ENCODE data around the gene KLHL29. TPM values are rescaled to one million over a fixed set of nuclear protein-coding genes. Genes with fewer than 3 reads are reported as not detected.

Gene KLHL29
- total RNA-seq, 1 donor from 2014 or later, result 16.3 TPM

- intact Hi-C loops (cut with DNase I), result no loop called here
- no peaks in the 10 kb centered on the region for H3K27me3 ChIP-seq
- peaks cover 20 to 54% of the 10 kb centered on the region in 2 donors for H3K36me3 ChIP-seq
- no peak overlapping the region for H3K27ac ChIP-seq
- TF ChIP-seq CTCF (IDR thresholded peaks at IDR 0.05), result no peak
- no peak for DNase-seq (ENCODE audit: low spot score in 2 of 2)
- H3K4me1 ChIP-seq, result no peaks in the 10 kb centered on the region
- no peak overlapping the region for H3K4me3 ChIP-seq
- H3K9me3 ChIP-seq, result no peaks in the 10 kb centered on the region
These were observed 322.1 kb downstream of the KLHL29 start for GRCh38 chr2:23707096-23707495.

- Histone ChIP-seq H3K4me3 (no peak overlapping the region), H3K4me1 (no peaks in the 10 kb centered on the region), H3K27me3 (no peaks in the 10 kb centered on the region), H3K9me3 (no peaks in the 10 kb centered on the region), H3K36me3 (peaks cover 16 to 44% of the 10 kb centered on the region in 2 donors), H3K27ac (no peak overlapping the region)
- TF ChIP-seq CTCF (IDR thresholded peaks at IDR 0.05), result no peak
- intact Hi-C loops (cut with DNase I), result no loop called here
- DNase-seq (ENCODE audit: low spot score in 2 of 2), result no peak
These were observed 323.8 kb downstream of the KLHL29 start for GRCh38 chr2:23708771-23709170.

- intact Hi-C loops (cut with DNase I), result no loop called here
- Histone ChIP-seq H3K27me3 (no peaks in the 10 kb centered on the region), H3K9me3 (no peaks in the 10 kb centered on the region), H3K4me1 (no peaks in the 10 kb centered on the region), H3K36me3 (peaks cover 16 to 39% of the 10 kb centered on the region in 2 donors), H3K4me3 (no peak overlapping the region), H3K27ac (no peak overlapping the region)
- no peak for TF ChIP-seq CTCF (IDR thresholded peaks at IDR 0.05)
- no peak for DNase-seq (ENCODE audit: low spot score in 2 of 2)
These were observed 324.3 kb downstream of the KLHL29 start for GRCh38 chr2:23709311-23709710.

GRCh38 chr2:23711979-23712755, 327.2 kb downstream of the KLHL29 start:
- no peaks in the 10 kb centered on the region for H3K4me1 ChIP-seq
- TF ChIP-seq CTCF (IDR thresholded peaks at IDR 0.05), result no peak
- H3K27me3 ChIP-seq, result no peaks in the 10 kb centered on the region
- intact Hi-C loops (cut with DNase I), result no loop called here
- no peak overlapping the region for H3K4me3 ChIP-seq
- H3K36me3 ChIP-seq, result peaks cover 11 to 18% of the 10 kb centered on the region in 2 donors
- no peak overlapping the region for H3K27ac ChIP-seq
- no peak for DNase-seq (ENCODE audit: low spot score in 2 of 2)
- no peaks in the 10 kb centered on the region for H3K9me3 ChIP-seq

- no peak overlapping the region for H3K4me3 ChIP-seq
- no peaks in the 10 kb centered on the region for H3K4me1 ChIP-seq
- DNase-seq (ENCODE audit: low spot score in 2 of 2), result no peak
- H3K36me3 ChIP-seq, result peaks cover 11 to 13% of the 10 kb centered on the region in 2 donors
- no peaks in the 10 kb centered on the region for H3K9me3 ChIP-seq
- no peak overlapping the region for H3K27ac ChIP-seq
- TF ChIP-seq CTCF (IDR thresholded peaks at IDR 0.05), result no peak
- H3K27me3 ChIP-seq, result no peaks in the 10 kb centered on the region
- intact Hi-C loops (cut with DNase I), result no loop called here
These were observed 327.8 kb downstream of the KLHL29 start for GRCh38 chr2:23712756-23713151.
